GM15510 (cell line): ENCODE data around the gene EPX.

Source experiments
- POLR2A ChIP-seq: IDR thresholded peaks from 3 replicates; pipeline ENCODE4 v1.6.1; 2011; ENCODE audit warnings: borderline replicate concordance; ENCODE audit not compliant: insufficient read length; ENCODE audit errors: extremely low read depth

The EPX gene

GRCh38 chr17:58192612-58193011 lies at the start of gene EPX:
TSS of gene EPX (plus strand) at chr17:58192726. CDS start at chr17:58192847, 121 bp downstream.
- TF ChIP-seq POLR2A = no peak

DNA sequence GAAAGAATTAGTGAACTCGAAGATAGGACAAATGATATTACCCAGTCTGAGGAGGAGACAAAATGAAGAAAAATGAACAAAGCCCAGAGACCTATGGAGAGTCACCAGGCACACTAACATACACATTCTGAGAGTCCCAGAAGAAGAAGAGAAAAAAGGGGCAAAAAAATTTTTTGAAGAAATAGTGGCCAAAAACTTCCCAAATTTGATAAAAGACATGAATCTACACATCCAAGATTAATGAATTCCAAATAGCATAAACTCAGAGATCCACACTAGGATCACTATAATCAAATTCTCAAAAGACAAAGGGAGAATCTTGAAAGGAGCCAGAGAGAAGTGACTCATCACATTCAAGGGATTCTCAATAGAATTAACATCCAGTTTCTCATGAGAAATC lies 47.7 kb upstream of the EPX start:
- TF ChIP-seq POLR2A = no peak

DNA sequence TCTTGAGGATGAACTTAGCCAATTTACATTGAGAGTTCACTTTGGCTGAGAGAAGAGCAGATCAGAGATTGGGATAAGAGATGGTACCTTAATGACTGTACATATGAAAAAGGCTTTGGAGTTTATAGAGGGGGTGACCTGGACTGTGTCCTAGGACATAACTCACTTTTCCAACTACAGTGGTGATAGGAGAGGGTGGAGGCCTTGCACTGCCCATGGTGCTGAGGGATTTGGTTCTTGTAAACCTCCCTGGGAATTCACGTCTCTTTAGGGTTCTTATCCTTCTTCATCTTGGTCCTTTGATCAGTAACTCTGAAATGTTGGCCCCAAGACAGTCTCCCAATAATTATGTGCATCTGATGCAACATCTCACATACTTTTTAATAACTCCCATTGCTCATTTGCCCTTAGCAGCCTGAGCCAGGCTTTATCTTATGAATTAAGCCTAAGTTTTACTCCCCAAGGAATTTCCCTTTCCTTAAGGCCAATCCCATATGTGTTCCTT lies 44.5 kb upstream of the EPX start, which contains the start of gene OR4D1:
Gene OR4D1, plus strand, starts transcription at position 455 of the 505 bp plus-strand sequence. CDS start 6,770 bp downstream, outside the sequence.
- no peak for TF ChIP-seq POLR2A

GRCh38 chr17:58148609-58149008 lies 43.9 kb upstream of the EPX start:
- TF ChIP-seq POLR2A = no peak

- no peak for TF ChIP-seq POLR2A
Observed at GRCh38 chr17:58150394-58150793, 42.1 kb upstream of the EPX start.

DNA sequence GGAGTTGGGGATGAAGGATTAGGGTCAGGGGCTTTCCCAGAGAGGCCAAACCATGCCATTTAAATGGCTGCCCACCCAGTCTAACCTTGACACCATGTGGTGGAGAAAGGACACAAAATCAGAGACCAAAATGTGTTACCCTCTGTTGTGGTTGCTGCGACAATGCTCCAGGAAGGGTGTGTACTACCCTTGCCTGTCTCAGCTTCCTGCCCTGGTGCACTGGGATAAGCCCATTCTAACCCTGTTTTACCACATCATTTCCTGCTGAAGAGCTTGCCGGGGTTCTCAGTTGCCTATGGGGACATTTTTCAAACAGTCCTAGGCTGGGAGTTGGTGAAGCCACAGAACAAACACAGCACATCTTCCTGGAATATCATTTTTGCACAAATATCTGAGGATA lies 39.5 kb upstream of the EPX start:
- TF ChIP-seq POLR2A = no peak

- no peak for TF ChIP-seq POLR2A
Observed at GRCh38 chr17:58153671-58154070, 38.9 kb upstream of the EPX start.

GRCh38 chr17:58156839-58157803 lies 35.4 kb upstream of the EPX start:
- no peak for TF ChIP-seq POLR2A

DNA sequence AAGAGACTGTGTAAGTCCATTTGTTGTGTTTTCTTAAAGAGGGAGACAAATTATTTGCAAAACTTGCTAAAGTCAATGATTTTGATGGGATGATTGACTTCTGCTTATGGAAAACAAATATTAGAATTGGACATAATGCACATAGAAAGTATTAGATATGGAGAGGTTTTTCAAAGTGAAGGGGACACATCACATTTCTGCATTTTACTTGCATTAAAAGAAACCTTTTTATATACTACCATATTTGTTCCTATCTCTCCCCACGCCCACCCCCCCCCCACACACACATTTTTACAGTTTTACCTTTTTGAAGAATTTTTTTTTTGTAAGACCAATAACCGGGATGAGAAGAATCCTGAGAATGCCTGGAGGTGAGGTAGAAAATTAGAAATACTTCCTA lies 34.3 kb upstream of the EPX start:
- TF ChIP-seq POLR2A = no peak

DNA sequence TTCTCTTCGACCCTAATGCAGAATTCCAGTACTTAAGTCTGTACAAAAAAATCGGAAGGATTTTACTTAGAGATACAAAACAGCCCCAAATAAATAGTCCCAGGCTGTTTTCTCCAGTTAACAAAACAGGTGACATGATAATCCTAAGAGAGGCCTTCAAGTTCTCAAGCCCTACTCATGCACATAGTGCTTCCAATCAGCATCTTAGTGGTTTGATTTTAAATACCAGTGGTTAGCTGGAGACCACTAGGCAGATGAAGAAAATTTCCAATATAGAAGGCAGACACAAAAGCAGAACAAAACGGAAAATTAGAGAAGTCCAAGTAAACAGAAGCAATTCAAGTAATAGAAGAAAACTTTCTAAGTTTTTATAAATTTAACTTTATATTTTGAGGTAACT lies 31.0 kb upstream of the EPX start:
- no peak for TF ChIP-seq POLR2A

GRCh38 chr17:58165981-58166380 lies 26.5 kb upstream of the EPX start:
- no peak for TF ChIP-seq POLR2A

- TF ChIP-seq POLR2A = no peak
Observed at GRCh38 chr17:58166682-58167081, 25.8 kb upstream of the EPX start, which contains the start of gene OR4D2. TSS of gene OR4D2 (plus strand) at chr17:58166982. CDS start at chr17:58169656, 2,674 bp downstream.

DNA sequence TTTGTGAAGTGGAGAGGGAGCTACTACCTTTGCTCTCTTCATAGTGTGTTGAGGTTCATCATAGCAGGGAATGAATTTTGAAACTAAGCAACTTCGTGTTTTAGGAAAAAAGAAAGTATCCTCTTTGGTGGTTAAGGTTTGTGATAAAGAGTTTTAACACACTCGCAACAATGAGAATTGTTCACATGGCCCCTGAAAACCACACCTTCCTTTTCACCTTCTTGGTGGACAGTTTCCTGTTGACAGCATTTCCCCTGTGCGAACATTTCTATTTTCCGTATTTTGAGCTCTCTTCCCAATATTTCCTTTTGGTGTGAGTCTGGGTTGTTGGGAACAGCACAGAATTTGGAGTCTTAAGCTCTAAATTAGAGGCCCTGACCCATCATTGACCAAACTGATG lies 21.9 kb upstream of the EPX start:
- TF ChIP-seq POLR2A = no peak

DNA sequence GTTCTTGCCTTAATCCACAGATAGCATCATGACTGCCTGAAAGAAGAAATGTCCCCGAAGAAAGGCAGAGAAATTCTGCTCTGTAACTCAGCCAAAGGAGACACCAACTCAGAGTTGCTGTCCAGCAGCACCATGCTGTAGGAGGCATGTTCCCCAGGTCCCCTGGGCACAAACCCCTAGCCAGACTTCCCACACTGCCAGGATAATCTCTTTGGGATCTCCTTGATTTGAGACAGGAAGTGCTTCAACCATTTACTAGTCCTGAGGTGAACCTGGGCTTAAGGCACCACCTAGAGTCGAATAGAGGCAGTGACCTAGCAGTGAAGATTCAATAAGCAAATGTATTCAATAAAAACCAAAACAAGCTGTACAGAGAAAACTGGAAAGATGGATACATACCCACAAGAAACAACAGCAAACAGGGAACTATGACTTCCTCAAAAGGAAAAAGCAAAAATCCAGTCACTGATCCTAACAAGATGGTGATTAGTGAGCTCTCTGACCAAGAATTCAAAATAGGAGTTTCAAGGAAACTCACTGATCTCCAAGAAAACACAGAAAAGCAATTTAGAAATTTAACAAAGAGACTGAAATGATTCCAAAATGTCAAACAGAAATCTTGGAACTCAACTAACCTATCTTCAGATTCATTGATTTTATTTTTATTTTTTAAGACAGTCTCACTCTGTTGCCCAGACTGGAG lies 20.0 kb upstream of the EPX start:
- TF ChIP-seq POLR2A = no peak

DNA sequence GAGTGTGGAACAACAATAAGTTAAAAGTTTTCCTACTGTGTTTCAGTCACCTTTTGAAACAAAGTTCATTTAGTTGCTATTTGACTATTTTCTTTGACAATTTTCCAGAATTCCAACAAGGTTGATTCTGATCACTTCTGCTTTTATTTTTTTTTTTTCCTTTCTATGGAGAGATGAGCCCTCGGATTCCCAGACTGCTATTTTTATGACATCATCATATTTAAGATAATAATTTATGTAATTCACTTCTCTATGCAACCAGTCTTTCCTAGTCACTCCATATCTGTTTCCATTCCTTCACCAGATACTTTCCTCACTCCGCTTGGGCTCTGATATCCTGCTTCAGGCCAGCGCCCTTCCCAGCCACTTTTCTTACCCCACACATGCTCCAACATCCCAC lies 17.7 kb upstream of the EPX start:
- TF ChIP-seq POLR2A = no peak

GRCh38 chr17:58176200-58176599 lies 16.3 kb upstream of the EPX start:
- no peak for TF ChIP-seq POLR2A

GRCh38 chr17:58181796-58182195 lies 10.7 kb upstream of the EPX start:
- no peak for TF ChIP-seq POLR2A
